Prostate gland (tissue), 2 donors: ENCODE data around the gene NCOA7.

ENCODE experiments used
- CTCF ChIP-seq, 4 experiments: fragments of 200-600 bp in 2 of 4; fragments of 450-650 bp in 2 of 4; sonication (generic) in 2 of 4; IDR thresholded peaks; 1 replicate in 3 of 4; 2 replicates in 1 of 4; pipeline ENCODE4 v1.5.1; 2016 to 2019; ENCODE audit warnings: antibody characterized with exemption in 4 of 4, mild to moderate bottlenecking in 2 of 4, moderate library complexity in 2 of 4
- POLR2A ChIP-seq: fragments of 450-650 bp; IDR thresholded peaks from one replicate; pipeline ENCODE4 v1.6.1; 2016; ENCODE audit warnings: antibody characterized with exemption, mild to moderate bottlenecking
- POLR2AphosphoS5 ChIP-seq: sonication (generic); formaldehyde crosslinking; IDR thresholded peaks from one replicate; pipeline ENCODE4 v1.6.1; 2017; ENCODE audit warnings: antibody characterized with exemption

- TF ChIP-seq CTCF (IDR thresholded peaks at IDR 0.05): no peak
- no peak for TF ChIP-seq POLR2AphosphoS5
- no peak for TF ChIP-seq POLR2A
Observed at GRCh38 chr6:125955973-125956372, 165.2 kb downstream of the NCOA7 start.
